Body of pancreas (tissue), 4 donors: ENCODE results near the gene ASB2.

Source experiments
- CTCF ChIP-seq, 7 experiments: fragments of 450-650 bp in 4 of 7; fragments of 200-600 bp in 3 of 7; sonication (generic) in 3 of 7; IDR thresholded peaks; one replicate each; pipeline ENCODE4 v1.5.1; 2016 to 2019; ENCODE audit warnings: antibody characterized with exemption in 7 of 7
- POLR2A ChIP-seq, 3 donors: fragments of 450-650 bp; IDR thresholded peaks; one replicate each; pipeline ENCODE4 v1.6.1; 2016; ENCODE audit warnings: antibody characterized with exemption in 3 of 3, mild to moderate bottlenecking in 2 of 3

- TF ChIP-seq POLR2A (IDR thresholded peaks at IDR 0.05): no peak
- no peak for TF ChIP-seq CTCF (IDR thresholded peaks at IDR 0.05)
Observed at GRCh38 chr14:93997082-93997481, 20.7 kb upstream of the ASB2 start, which contains the start of gene CCDC197.
